ENCODE measurements around the gene TSPYL6.

GRCh38 chr2:54224997-54225396 lies 31.0 kb downstream of the TSPYL6 start:
- no peak for TF ChIP-seq CTCF (IDR thresholded peaks at IDR 0.05)
- no peak for TF ChIP-seq EP300 (IDR thresholded peaks at IDR 0.05)
- no peak for TF ChIP-seq POLR2A (IDR thresholded peaks at IDR 0.05)
